ENCODE measurements around the gene SRRD.

SRRD gene

GRCh38 chr22:26463101-26463661 lies 20.5 kb upstream of the SRRD start:
- TF ChIP-seq CTCF (IDR thresholded peaks at IDR 0.05; ENCODE audit: low read depth, low read length), result no peak
- in situ Hi-C loops (cut with HindIII; ENCODE audit: low sequenced_read_pairs), result no loop called here
- H3K4me3 ChIP-seq (ENCODE audit: low read depth, low read length), result no peak overlapping the region
- no peak for DNase-seq (ENCODE audit: low read depth, low spot score)

GRCh38 chr22:26463688-26464087 lies 20.0 kb upstream of the SRRD start:
- no peak for TF ChIP-seq CTCF (IDR thresholded peaks at IDR 0.05; ENCODE audit: low read depth, low read length)
- no peak overlapping the region for H3K4me3 ChIP-seq (ENCODE audit: low read depth, low read length)
- in situ Hi-C loops (cut with HindIII; ENCODE audit: low sequenced_read_pairs), result no loop called here
- no peak for DNase-seq (ENCODE audit: low read depth, low spot score)

GRCh38 chr22:26464312-26464711 lies 19.4 kb upstream of the SRRD start:
- in situ Hi-C loops (cut with HindIII; ENCODE audit: low sequenced_read_pairs), result no loop called here
- no peak for DNase-seq (ENCODE audit: low read depth, low spot score)
- TF ChIP-seq CTCF (IDR thresholded peaks at IDR 0.05; ENCODE audit: low read depth, low read length), result no peak
- H3K4me3 ChIP-seq (ENCODE audit: low read depth, low read length), result no peak overlapping the region

GRCh38 chr22:26466196-26466595 lies 17.5 kb upstream of the SRRD start:
- TF ChIP-seq CTCF (IDR thresholded peaks at IDR 0.05; ENCODE audit: low read depth, low read length), result no peak
- no peak for DNase-seq (ENCODE audit: low read depth, low spot score)
- in situ Hi-C loops (cut with HindIII; ENCODE audit: low sequenced_read_pairs), result no loop called here
- no peak overlapping the region for H3K4me3 ChIP-seq (ENCODE audit: low read depth, low read length)

- in situ Hi-C loops (cut with HindIII; ENCODE audit: low sequenced_read_pairs), result no loop called here
- TF ChIP-seq CTCF (IDR thresholded peaks at IDR 0.05; ENCODE audit: low read depth, low read length), result no peak
- no peak for DNase-seq (ENCODE audit: low read depth, low spot score)
- no peak overlapping the region for H3K4me3 ChIP-seq (ENCODE audit: low read depth, low read length)
Observed at GRCh38 chr22:26470807-26471206, 12.9 kb upstream of the SRRD start.

GRCh38 chr22:26471522-26471921 lies 12.2 kb upstream of the SRRD start:
- no peak for TF ChIP-seq CTCF (IDR thresholded peaks at IDR 0.05; ENCODE audit: low read depth, low read length)
- H3K4me3 ChIP-seq (ENCODE audit: low read depth, low read length), result no peak overlapping the region
- peak; percentile 79 for DNase-seq (ENCODE audit: low read depth, low spot score)
- in situ Hi-C loops (cut with HindIII; ENCODE audit: low sequenced_read_pairs), result no loop called here

- peak; percentile 5 for DNase-seq (ENCODE audit: low read depth, low spot score)
- no peak for TF ChIP-seq CTCF (IDR thresholded peaks at IDR 0.05; ENCODE audit: low read depth, low read length)
- H3K4me3 ChIP-seq (ENCODE audit: low read depth, low read length), result no peak overlapping the region
- in situ Hi-C loops (cut with HindIII; ENCODE audit: low sequenced_read_pairs), result no loop called here
Observed at GRCh38 chr22:26474682-26475081, 9.0 kb upstream of the SRRD start.

Measured in astrocyte of the spinal cord (primary cell).